ENCODE data around the gene KCNQ1OT1.
A peak's percentile ranks its signal among the peaks of the same experiment; 100 is the strongest.

Gene KCNQ1OT1

GRCh38 chr11:2729841-2730240, 30.0 kb upstream of the KCNQ1OT1 start:
- no peak overlapping the region for H3K4me2 ChIP-seq (ENCODE audit: insufficient read depth, low read length, poor library complexity, severe bottlenecking)
- peak overlapping the region; percentile 12 for H3K23ac ChIP-seq (ENCODE audit: low read depth, low read length, poor library complexity)
- no peak overlapping the region for H3K4me3 ChIP-seq (ENCODE audit: low read length in 2 of 2)
- H2AK5ac ChIP-seq (ENCODE audit: low read depth, low read length): peak overlapping the region; percentile 91
- no peak overlapping the region for H2BK5ac ChIP-seq (ENCODE audit: low read length)
- no peak overlapping the region for H3K9ac ChIP-seq (ENCODE audit: low read depth, low read length, poor library complexity)
- no peak overlapping the region for H4K8ac ChIP-seq (ENCODE audit: low read depth, low read length)
- H3K27ac ChIP-seq (replicated peaks; ENCODE audit: low read length): no peak overlapping the region
- no peak for DNase-seq (ENCODE audit: low spot score)
- H3K36me3 ChIP-seq (replicated peaks in 1 of 2; ENCODE audit: control insufficient read depth in 2 of 2, insufficient read depth in 2 of 2, low read length in 2 of 2): no peaks in the 10 kb centered on the region
- H4K91ac ChIP-seq (ENCODE audit: low read depth, low read length, poor library complexity): no peak overlapping the region
- H3K14ac ChIP-seq (ENCODE audit: low read length): peak overlapping the region; percentile 28
- H3K4me1 ChIP-seq (ENCODE audit: control insufficient read depth in 2 of 2, insufficient read depth in 1 of 2, low read depth in 1 of 2, low read length in 2 of 2): peaks cover 0 to 15% of the 10 kb centered on the region in 2 donors
- no peak overlapping the region for H2AFZ ChIP-seq (ENCODE audit: low read length)
- H3K27me3 ChIP-seq (ENCODE audit: control insufficient read depth in 3 of 3, insufficient read depth in 3 of 3, low read depth in 1 of 3, low read length in 3 of 3): peaks cover 0 to 70% (median 4%) of the 10 kb centered on the region in 3 experiments
- peak overlapping the region; percentile 19 for H2BK15ac ChIP-seq (ENCODE audit: low read length)
- peaks cover 0 to 15% of the 10 kb centered on the region in 2 donors for H3K9me3 ChIP-seq (replicated peaks in 1 of 2; ENCODE audit: control insufficient read depth in 2 of 2, insufficient read depth in 1 of 2, low read depth in 1 of 2, low read length in 2 of 2)
- peak overlapping the region; percentile 59 for H2BK12ac ChIP-seq (ENCODE audit: low read length)
- no CpG with 5 or more reads among the region's 9 CpGs for WGBS, 2 donors (ENCODE audit: extremely low coverage in 2 of 2, insufficient read length in 2 of 2, insufficient replicate concordance in 1 of 2)
- no peaks in the 10 kb centered on the region for H3K79me1 ChIP-seq (ENCODE audit: low read depth, low read length)
- no peak overlapping the region for H3K4ac ChIP-seq (ENCODE audit: low read length)
- H2BK120ac ChIP-seq (ENCODE audit: low read depth, low read length): no peak overlapping the region
- H3K18ac ChIP-seq (ENCODE audit: low read length): peak overlapping the region; percentile 15

- no peak overlapping the region for H4K8ac ChIP-seq (ENCODE audit: low read depth, low read length)
- H2BK5ac ChIP-seq (ENCODE audit: low read length): no peak overlapping the region
- H3K4me1 ChIP-seq (ENCODE audit: control insufficient read depth in 2 of 2, insufficient read depth in 1 of 2, low read depth in 1 of 2, low read length in 2 of 2): peaks cover 0 to 12% of the 10 kb centered on the region in 2 donors
- H3K9ac ChIP-seq (ENCODE audit: low read depth, low read length, poor library complexity): no peak overlapping the region
- no peak overlapping the region for H4K91ac ChIP-seq (ENCODE audit: low read depth, low read length, poor library complexity)
- no peak overlapping the region for H3K4ac ChIP-seq (ENCODE audit: low read length)
- no peak overlapping the region for H2BK120ac ChIP-seq (ENCODE audit: low read depth, low read length)
- no peak for DNase-seq (ENCODE audit: low spot score)
- WGBS, 2 donors (ENCODE audit: extremely low coverage in 2 of 2, insufficient read length in 2 of 2, insufficient replicate concordance in 1 of 2): no CpG with 5 or more reads among the region's 18 CpGs
- no peak overlapping the region for H2BK15ac ChIP-seq (ENCODE audit: low read length)
- peaks cover 0 to 75% (median 7%) of the 10 kb centered on the region in 3 experiments for H3K27me3 ChIP-seq (ENCODE audit: control insufficient read depth in 3 of 3, insufficient read depth in 3 of 3, low read depth in 1 of 3, low read length in 3 of 3)
- no peak overlapping the region for H3K4me3 ChIP-seq (ENCODE audit: low read length in 2 of 2)
- H3K14ac ChIP-seq (ENCODE audit: low read length): no peak overlapping the region
- H2BK12ac ChIP-seq (ENCODE audit: low read length): no peak overlapping the region
- peak overlapping the region; percentile 41 for H2AK5ac ChIP-seq (ENCODE audit: low read depth, low read length)
- no peak overlapping the region for H3K23ac ChIP-seq (ENCODE audit: low read depth, low read length, poor library complexity)
- H3K79me1 ChIP-seq (ENCODE audit: low read depth, low read length): no peaks in the 10 kb centered on the region
- H3K9me3 ChIP-seq (replicated peaks in 1 of 2; ENCODE audit: control insufficient read depth in 2 of 2, insufficient read depth in 1 of 2, low read depth in 1 of 2, low read length in 2 of 2): peaks cover 0 to 15% of the 10 kb centered on the region in 2 donors
- no peak overlapping the region for H3K4me2 ChIP-seq (ENCODE audit: insufficient read depth, low read length, poor library complexity, severe bottlenecking)
- no peak overlapping the region for H2AFZ ChIP-seq (ENCODE audit: low read length)
- H3K27ac ChIP-seq (replicated peaks; ENCODE audit: low read length): no peak overlapping the region
- peak overlapping the region; percentile 81 for H3K18ac ChIP-seq (ENCODE audit: low read length)
- H3K36me3 ChIP-seq (replicated peaks in 1 of 2; ENCODE audit: control insufficient read depth in 2 of 2, insufficient read depth in 2 of 2, low read length in 2 of 2): no peaks in the 10 kb centered on the region
Measured at GRCh38 chr11:2728663-2729332, 29.0 kb upstream of the KCNQ1OT1 start.

GRCh38 chr11:2728128-2728662, 28.4 kb upstream of the KCNQ1OT1 start:
- no peak overlapping the region for H4K91ac ChIP-seq (ENCODE audit: low read depth, low read length, poor library complexity)
- WGBS, 2 donors (ENCODE audit: extremely low coverage in 2 of 2, insufficient read length in 2 of 2, insufficient replicate concordance in 1 of 2): no CpG with 5 or more reads among the region's 17 CpGs
- H3K14ac ChIP-seq (ENCODE audit: low read length): no peak overlapping the region
- no peak overlapping the region for H4K8ac ChIP-seq (ENCODE audit: low read depth, low read length)
- H3K9me3 ChIP-seq (replicated peaks in 1 of 2; ENCODE audit: control insufficient read depth in 2 of 2, insufficient read depth in 1 of 2, low read depth in 1 of 2, low read length in 2 of 2): peaks cover 0 to 18% of the 10 kb centered on the region in 2 donors
- H3K18ac ChIP-seq (ENCODE audit: low read length): peak overlapping the region; percentile 81
- no peak overlapping the region for H2BK5ac ChIP-seq (ENCODE audit: low read length)
- no peak overlapping the region for H2BK120ac ChIP-seq (ENCODE audit: low read depth, low read length)
- no peak for DNase-seq (ENCODE audit: low spot score)
- H2BK12ac ChIP-seq (ENCODE audit: low read length): no peak overlapping the region
- peak overlapping the region; percentile 34 for H2AK5ac ChIP-seq (ENCODE audit: low read depth, low read length)
- no peak overlapping the region for H3K4me3 ChIP-seq (ENCODE audit: low read length in 2 of 2)
- no peak overlapping the region for H3K23ac ChIP-seq (ENCODE audit: low read depth, low read length, poor library complexity)
- peaks cover 0 to 7% of the 10 kb centered on the region in 2 donors for H3K4me1 ChIP-seq (ENCODE audit: control insufficient read depth in 2 of 2, insufficient read depth in 1 of 2, low read depth in 1 of 2, low read length in 2 of 2)
- no peak overlapping the region for H3K9ac ChIP-seq (ENCODE audit: low read depth, low read length, poor library complexity)
- H3K4ac ChIP-seq (ENCODE audit: low read length): no peak overlapping the region
- H3K36me3 ChIP-seq (replicated peaks in 1 of 2; ENCODE audit: control insufficient read depth in 2 of 2, insufficient read depth in 2 of 2, low read length in 2 of 2): no peaks in the 10 kb centered on the region
- H3K27ac ChIP-seq (replicated peaks; ENCODE audit: low read length): no peak overlapping the region
- peaks cover 0 to 80% (median 11%) of the 10 kb centered on the region in 3 experiments for H3K27me3 ChIP-seq (ENCODE audit: control insufficient read depth in 3 of 3, insufficient read depth in 3 of 3, low read depth in 1 of 3, low read length in 3 of 3)
- H3K79me1 ChIP-seq (ENCODE audit: low read depth, low read length): no peaks in the 10 kb centered on the region
- H2BK15ac ChIP-seq (ENCODE audit: low read length): no peak overlapping the region
- H2AFZ ChIP-seq (ENCODE audit: low read length): no peak overlapping the region
- H3K4me2 ChIP-seq (ENCODE audit: insufficient read depth, low read length, poor library complexity, severe bottlenecking): no peak overlapping the region

GRCh38 chr11:2726964-2727363, 27.2 kb upstream of the KCNQ1OT1 start:
- Histone ChIP-seq H2BK12ac (ENCODE audit: low read length) (no peak overlapping the region), H4K8ac (ENCODE audit: low read depth, low read length) (no peak overlapping the region), H3K4me3 (ENCODE audit: low read length in 2 of 2) (no peak overlapping the region), H3K14ac (ENCODE audit: low read length) (no peak overlapping the region), H2AK5ac (ENCODE audit: low read depth, low read length) (no peak overlapping the region), H3K79me1 (ENCODE audit: low read depth, low read length) (peaks cover 2% of the 10 kb centered on the region), H3K36me3 (replicated peaks in 1 of 2; ENCODE audit: control insufficient read depth in 2 of 2, insufficient read depth in 2 of 2, low read length in 2 of 2) (no peaks in the 10 kb centered on the region), H3K4me1 (ENCODE audit: control insufficient read depth in 2 of 2, insufficient read depth in 1 of 2, low read depth in 1 of 2, low read length in 2 of 2) (peaks cover 0 to 10% of the 10 kb centered on the region in 2 donors), H3K23ac (ENCODE audit: low read depth, low read length, poor library complexity) (no peak overlapping the region), H3K27ac (replicated peaks; ENCODE audit: low read length) (no peak overlapping the region), H2BK120ac (ENCODE audit: low read depth, low read length) (no peak overlapping the region), H3K4me2 (ENCODE audit: insufficient read depth, low read length, poor library complexity, severe bottlenecking) (no peak overlapping the region), H2AFZ (ENCODE audit: low read length) (no peak overlapping the region), H3K27me3 (ENCODE audit: control insufficient read depth in 3 of 3, insufficient read depth in 3 of 3, low read depth in 1 of 3, low read length in 3 of 3) (peaks cover 0 to 87% (median 22%) of the 10 kb centered on the region in 3 experiments), H4K91ac (ENCODE audit: low read depth, low read length, poor library complexity) (no peak overlapping the region), H2BK15ac (ENCODE audit: low read length) (no peak overlapping the region), H3K9ac (ENCODE audit: low read depth, low read length, poor library complexity) (no peak overlapping the region), H3K9me3 (replicated peaks in 1 of 2; ENCODE audit: control insufficient read depth in 2 of 2, insufficient read depth in 1 of 2, low read depth in 1 of 2, low read length in 2 of 2) (peaks cover 0 to 18% of the 10 kb centered on the region in 2 donors), H3K18ac (ENCODE audit: low read length) (no peak overlapping the region), H3K4ac (ENCODE audit: low read length) (no peak overlapping the region), H2BK5ac (ENCODE audit: low read length) (no peak overlapping the region)
- WGBS, 2 donors (ENCODE audit: extremely low coverage in 2 of 2, insufficient read length in 2 of 2, insufficient replicate concordance in 1 of 2): no CpG with 5 or more reads among the region's 4 CpGs
- no peak for DNase-seq (ENCODE audit: low spot score)

Measured in neuronal stem cell (in vitro differentiated cells).